Measurements from ENCODE around the gene GADD45B.

The GADD45B gene

DNA sequence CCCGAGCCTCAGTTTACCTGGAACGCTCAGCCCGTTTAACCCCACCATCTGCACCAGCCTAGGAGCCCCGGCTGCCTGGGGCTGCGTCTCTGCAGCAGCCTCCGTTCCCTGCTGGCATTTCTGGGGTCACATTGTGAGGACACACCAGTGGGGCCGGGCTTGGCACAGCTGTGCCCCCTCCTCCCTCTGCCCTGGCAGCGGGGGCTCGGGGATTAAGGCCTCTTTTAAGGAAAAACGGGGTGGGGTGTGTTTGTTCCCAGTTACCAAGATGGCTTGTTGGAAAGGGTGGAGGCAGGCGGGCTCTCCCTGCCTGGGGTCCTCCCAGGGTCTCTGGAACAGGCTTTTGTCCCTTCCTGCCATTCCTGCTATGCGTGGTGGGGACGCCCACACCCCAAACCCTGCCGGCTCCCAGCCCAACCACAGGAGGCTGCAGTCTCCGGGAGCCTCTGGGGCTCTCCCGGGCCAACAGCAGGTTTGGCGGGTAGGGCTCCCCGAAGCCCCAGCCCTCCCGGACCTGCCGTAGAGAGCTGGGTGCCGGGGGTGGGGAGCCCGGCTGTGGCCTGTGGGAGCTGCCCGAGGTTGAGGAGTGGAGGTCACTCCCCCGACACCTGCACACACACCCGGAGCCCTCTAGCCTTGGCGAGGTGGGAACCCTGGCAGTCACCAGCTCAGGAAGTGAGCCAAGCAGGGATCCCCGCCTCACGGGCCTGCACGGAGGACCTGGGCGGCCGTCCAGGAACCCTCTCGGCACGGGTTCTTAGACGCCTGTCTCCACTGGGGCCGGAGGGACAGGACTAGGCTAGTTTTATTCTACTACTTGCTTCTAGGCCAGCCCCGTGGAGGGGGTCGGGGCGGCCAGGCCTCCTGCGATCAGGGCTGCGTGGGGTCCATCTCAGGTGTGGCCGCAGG lies 36.9 kb downstream of the GADD45B start:
- Histone ChIP-seq H3K27ac (ENCODE audit: low read depth, low read length) (no peak overlapping the region), H3F3A (ENCODE audit: insufficient read depth) (no peaks in the 10 kb centered on the region), H3K4me2 (ENCODE audit: low read depth, low read length, poor library complexity, severe bottlenecking) (no peak overlapping the region), H3K9me2 (replicated peaks; ENCODE audit: insufficient read depth, low read length) (no peaks in the 10 kb centered on the region), H3K4me3 (ENCODE audit: insufficient read depth, low read length, poor library complexity, severe bottlenecking) (no peak overlapping the region), H2AFZ (ENCODE audit: low read depth, low read length, severe bottlenecking) (no peak overlapping the region), H3K9ac (ENCODE audit: low read length) (no peak overlapping the region), H3K79me2 (ENCODE audit: insufficient read depth, low read length) (no peaks in the 10 kb centered on the region), H3K9me3 (ENCODE audit: insufficient read depth, low read length) (no peaks in the 10 kb centered on the region), H3K36me3 (ENCODE audit: low read length) (no peaks in the 10 kb centered on the region), H3K27me3 (ENCODE audit: low read length) (no peaks in the 10 kb centered on the region), H4K20me1 (ENCODE audit: low read depth, low read length) (no peaks in the 10 kb centered on the region)
- TF ChIP-seq, protein P1, sequence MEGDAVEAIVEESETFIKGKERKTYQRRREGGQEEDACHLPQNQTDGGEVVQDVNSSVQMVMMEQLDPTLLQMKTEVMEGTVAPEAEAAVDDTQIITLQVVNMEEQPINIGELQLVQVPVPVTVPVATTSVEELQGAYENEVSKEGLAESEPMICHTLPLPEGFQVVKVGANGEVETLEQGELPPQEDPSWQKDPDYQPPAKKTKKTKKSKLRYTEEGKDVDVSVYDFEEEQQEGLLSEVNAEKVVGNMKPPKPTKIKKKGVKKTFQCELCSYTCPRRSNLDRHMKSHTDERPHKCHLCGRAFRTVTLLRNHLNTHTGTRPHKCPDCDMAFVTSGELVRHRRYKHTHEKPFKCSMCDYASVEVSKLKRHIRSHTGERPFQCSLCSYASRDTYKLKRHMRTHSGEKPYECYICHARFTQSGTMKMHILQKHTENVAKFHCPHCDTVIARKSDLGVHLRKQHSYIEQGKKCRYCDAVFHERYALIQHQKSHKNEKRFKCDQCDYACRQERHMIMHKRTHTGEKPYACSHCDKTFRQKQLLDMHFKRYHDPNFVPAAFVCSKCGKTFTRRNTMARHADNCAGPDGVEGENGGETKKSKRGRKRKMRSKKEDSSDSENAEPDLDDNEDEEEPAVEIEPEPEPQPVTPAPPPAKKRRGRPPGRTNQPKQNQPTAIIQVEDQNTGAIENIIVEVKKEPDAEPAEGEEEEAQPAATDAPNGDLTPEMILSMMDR (IDR thresholded peaks at IDR 0.05; ENCODE audit: insufficient read depth, low read length, poor library complexity, severe bottlenecking), result no peak
- TF ChIP-seq EZH2phosphoT487 (conservative IDR thresholded peaks at IDR 0.05; ENCODE audit: low read length), result no peak

DNA sequence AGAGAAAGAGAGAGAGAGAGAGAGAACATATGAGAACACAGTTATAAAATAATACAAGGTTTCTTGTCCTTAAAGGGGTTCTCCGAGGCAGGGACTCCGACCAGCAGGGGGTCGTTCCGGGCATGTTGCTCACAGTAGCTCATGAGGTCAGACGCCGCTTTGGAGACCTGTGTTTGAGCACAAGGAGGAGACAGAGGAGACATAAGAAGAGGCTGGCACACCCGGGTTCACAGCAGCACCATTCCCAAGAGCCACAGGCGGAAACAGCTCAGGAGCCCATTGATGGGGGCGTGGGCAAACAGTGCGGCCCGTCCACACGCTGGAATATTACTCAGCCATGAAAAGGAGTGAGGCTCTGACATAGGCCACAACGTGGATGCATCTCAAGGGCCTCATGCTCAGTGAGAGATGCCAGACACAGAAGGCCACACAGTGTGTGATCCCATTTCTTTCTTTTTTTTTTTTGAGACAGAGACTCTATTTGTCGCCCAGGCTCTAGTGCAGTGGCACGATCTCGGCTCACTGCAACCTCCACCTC lies 39.1 kb downstream of the GADD45B start:
- Histone ChIP-seq H3F3A (ENCODE audit: insufficient read depth) (no peaks in the 10 kb centered on the region), H3K79me2 (ENCODE audit: insufficient read depth, low read length) (no peaks in the 10 kb centered on the region), H3K9me3 (ENCODE audit: insufficient read depth, low read length) (no peaks in the 10 kb centered on the region), H3K36me3 (ENCODE audit: low read length) (no peaks in the 10 kb centered on the region), H3K9ac (ENCODE audit: low read length) (no peak overlapping the region), H2AFZ (ENCODE audit: low read depth, low read length, severe bottlenecking) (no peak overlapping the region), H3K27me3 (ENCODE audit: low read length) (no peaks in the 10 kb centered on the region), H3K27ac (ENCODE audit: low read depth, low read length) (no peak overlapping the region), H4K20me1 (ENCODE audit: low read depth, low read length) (no peaks in the 10 kb centered on the region), H3K4me3 (ENCODE audit: insufficient read depth, low read length, poor library complexity, severe bottlenecking) (no peak overlapping the region), H3K4me2 (ENCODE audit: low read depth, low read length, poor library complexity, severe bottlenecking) (no peak overlapping the region), H3K9me2 (replicated peaks; ENCODE audit: insufficient read depth, low read length) (no peaks in the 10 kb centered on the region)
- TF ChIP-seq, protein P1 (IDR thresholded peaks at IDR 0.05; ENCODE audit: insufficient read depth, low read length, poor library complexity, severe bottlenecking), result no peak
- no peak for TF ChIP-seq EZH2phosphoT487 (conservative IDR thresholded peaks at IDR 0.05; ENCODE audit: low read length)

DNA sequence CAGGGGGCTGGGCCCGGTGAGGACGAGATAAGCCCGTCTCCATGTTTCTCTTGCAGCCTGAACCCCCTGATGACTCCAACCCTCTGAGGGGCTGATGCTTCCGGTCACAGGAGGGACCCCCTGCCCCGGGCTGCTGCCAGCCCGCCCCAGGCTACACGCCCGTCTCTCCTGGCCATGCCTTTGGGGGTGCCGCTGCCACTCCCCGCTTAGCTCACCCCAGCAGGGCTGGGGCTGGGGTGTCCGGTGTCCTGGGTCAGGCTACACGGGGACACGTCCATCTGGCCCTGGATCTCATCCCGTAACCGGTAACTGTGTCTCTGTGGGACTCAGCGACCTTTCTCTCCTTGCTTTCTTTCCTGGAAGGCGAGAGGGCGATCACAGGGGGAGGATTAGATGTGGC lies 40.8 kb downstream of the GADD45B start:
- H3K36me3 ChIP-seq (ENCODE audit: low read length), result no peaks in the 10 kb centered on the region
- no peak overlapping the region for H2AFZ ChIP-seq (ENCODE audit: low read depth, low read length, severe bottlenecking)
- no peak overlapping the region for H3K4me3 ChIP-seq (ENCODE audit: insufficient read depth, low read length, poor library complexity, severe bottlenecking)

More for the DNA sequence above, 40.8 kb downstream of the GADD45B start:
- Histone ChIP-seq H3K27me3 (ENCODE audit: low read length) (no peaks in the 10 kb centered on the region), H3F3A (ENCODE audit: insufficient read depth) (no peaks in the 10 kb centered on the region), H3K9me2 (replicated peaks; ENCODE audit: insufficient read depth, low read length) (no peaks in the 10 kb centered on the region), H3K27ac (ENCODE audit: low read depth, low read length) (no peak overlapping the region), H3K9ac (ENCODE audit: low read length) (no peak overlapping the region), H4K20me1 (ENCODE audit: low read depth, low read length) (no peaks in the 10 kb centered on the region), H3K79me2 (ENCODE audit: insufficient read depth, low read length) (no peaks in the 10 kb centered on the region), H3K9me3 (ENCODE audit: insufficient read depth, low read length) (no peaks in the 10 kb centered on the region), H3K4me2 (ENCODE audit: low read depth, low read length, poor library complexity, severe bottlenecking) (no peak overlapping the region)
- TF ChIP-seq, protein P1 (IDR thresholded peaks at IDR 0.05; ENCODE audit: insufficient read depth, low read length, poor library complexity, severe bottlenecking), result no peak
- TF ChIP-seq EZH2phosphoT487 (conservative IDR thresholded peaks at IDR 0.05; ENCODE audit: low read length), result no peak
